GM23338 (cell line): ENCODE results near the gene STK32C.

Source experiments
- EZH2 ChIP-seq: fragments of 200-600 bp; sonication (generic); IDR thresholded peaks from one replicate; pipeline ENCODE4 v1.8.0; 2017; ENCODE audit warnings: antibody characterized with exemption, mild to moderate bottlenecking, low read depth; ENCODE audit not compliant: unreplicated experiment
- POLR2AphosphoS5 ChIP-seq: IDR thresholded peaks from 2 replicates; pipeline ENCODE4 v1.6.1; 2016; ENCODE audit warnings: antibody characterized with exemption, low read depth
- REST ChIP-seq: IDR thresholded peaks from one replicate; pipeline ENCODE4 v1.6.1; 2018; ENCODE audit warnings: antibody characterized with exemption; ENCODE audit not compliant: unreplicated experiment
- TF ChIP-seq, protein P1 (sequence below), 2 experiments: fragments of 200-600 bp in 1 of 2; sonication (generic) in 1 of 2; conservative IDR thresholded peaks; 2 replicates each; pipeline versions ENCODE4 v1.5.1 to v1.6.1; 2016 to 2017; ENCODE audit warnings: antibody characterized with exemption in 2 of 2, low read depth in 2 of 2, mild to moderate bottlenecking in 2 of 2, moderate library complexity in 1 of 2

GRCh38 chr10:132313865-132314264, 6.1 kb upstream of the STK32C start:
- TF ChIP-seq, protein P1, sequence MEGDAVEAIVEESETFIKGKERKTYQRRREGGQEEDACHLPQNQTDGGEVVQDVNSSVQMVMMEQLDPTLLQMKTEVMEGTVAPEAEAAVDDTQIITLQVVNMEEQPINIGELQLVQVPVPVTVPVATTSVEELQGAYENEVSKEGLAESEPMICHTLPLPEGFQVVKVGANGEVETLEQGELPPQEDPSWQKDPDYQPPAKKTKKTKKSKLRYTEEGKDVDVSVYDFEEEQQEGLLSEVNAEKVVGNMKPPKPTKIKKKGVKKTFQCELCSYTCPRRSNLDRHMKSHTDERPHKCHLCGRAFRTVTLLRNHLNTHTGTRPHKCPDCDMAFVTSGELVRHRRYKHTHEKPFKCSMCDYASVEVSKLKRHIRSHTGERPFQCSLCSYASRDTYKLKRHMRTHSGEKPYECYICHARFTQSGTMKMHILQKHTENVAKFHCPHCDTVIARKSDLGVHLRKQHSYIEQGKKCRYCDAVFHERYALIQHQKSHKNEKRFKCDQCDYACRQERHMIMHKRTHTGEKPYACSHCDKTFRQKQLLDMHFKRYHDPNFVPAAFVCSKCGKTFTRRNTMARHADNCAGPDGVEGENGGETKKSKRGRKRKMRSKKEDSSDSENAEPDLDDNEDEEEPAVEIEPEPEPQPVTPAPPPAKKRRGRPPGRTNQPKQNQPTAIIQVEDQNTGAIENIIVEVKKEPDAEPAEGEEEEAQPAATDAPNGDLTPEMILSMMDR (conservative IDR thresholded peaks at IDR 0.05; ENCODE audit: low read depth in 2 of 2) = no peak
- TF ChIP-seq POLR2AphosphoS5 (no peak), REST (no peak), EZH2 (no peak)
